Epithelial cell of proximal tubule (primary cell): ENCODE data around the gene ZNF606. TPM values are rescaled to one million over a fixed set of nuclear protein-coding genes. Genes with fewer than 3 reads are reported as not detected.

Source experiments
- DNase-seq: peaks from one replicate; pipeline ENCODE4 v3.0.0-alpha.2; 2011; ENCODE audit warnings: low read depth
- H3K4me3 ChIP-seq: 2 replicates; pipeline ENCODE4 v1.5.1; 2011; ENCODE audit warnings: low read depth, mild to moderate bottlenecking, low read length
- total RNA-seq: library from RNA; depleted of rRNA; stranded (reverse); fragments of >200 nt; gene quantifications from 2 replicates; pipeline ENCODE4 v1.2.3, GENCODE V29; 2015
- TF ChIP-seq, protein P1 (sequence below): conservative IDR thresholded peaks from 2 replicates; pipeline ENCODE4 v1.5.1; 2012; ENCODE audit warnings: low read depth, mild to moderate bottlenecking, low read length

ZNF606 gene
- total RNA-seq, 1 donor from 2014 or later: 23.6 TPM

DNA sequence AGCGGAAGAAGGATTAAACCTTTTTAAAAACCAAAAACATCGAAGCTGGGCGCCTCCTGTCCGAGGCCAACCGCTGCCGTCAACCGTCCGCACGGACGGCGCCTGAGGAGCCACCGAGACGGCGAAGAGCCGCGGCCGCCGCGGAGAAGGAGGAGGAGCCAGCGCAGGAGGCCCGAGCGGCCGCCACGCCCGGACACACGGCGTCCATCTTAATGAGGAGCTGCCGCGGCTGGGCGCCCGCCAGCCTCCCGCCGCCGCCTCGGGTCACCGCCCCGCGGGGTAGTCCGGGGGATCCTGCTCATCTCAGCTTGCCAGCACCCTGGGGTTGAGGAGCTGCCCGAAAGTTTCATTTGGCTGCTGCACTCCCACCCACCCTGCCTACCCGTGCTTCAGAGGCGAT lies 41.8 kb upstream of the ZNF606 start:
- DNase-seq: no peak
- H3K4me3 ChIP-seq: no peak overlapping the region
- TF ChIP-seq, protein P1, sequence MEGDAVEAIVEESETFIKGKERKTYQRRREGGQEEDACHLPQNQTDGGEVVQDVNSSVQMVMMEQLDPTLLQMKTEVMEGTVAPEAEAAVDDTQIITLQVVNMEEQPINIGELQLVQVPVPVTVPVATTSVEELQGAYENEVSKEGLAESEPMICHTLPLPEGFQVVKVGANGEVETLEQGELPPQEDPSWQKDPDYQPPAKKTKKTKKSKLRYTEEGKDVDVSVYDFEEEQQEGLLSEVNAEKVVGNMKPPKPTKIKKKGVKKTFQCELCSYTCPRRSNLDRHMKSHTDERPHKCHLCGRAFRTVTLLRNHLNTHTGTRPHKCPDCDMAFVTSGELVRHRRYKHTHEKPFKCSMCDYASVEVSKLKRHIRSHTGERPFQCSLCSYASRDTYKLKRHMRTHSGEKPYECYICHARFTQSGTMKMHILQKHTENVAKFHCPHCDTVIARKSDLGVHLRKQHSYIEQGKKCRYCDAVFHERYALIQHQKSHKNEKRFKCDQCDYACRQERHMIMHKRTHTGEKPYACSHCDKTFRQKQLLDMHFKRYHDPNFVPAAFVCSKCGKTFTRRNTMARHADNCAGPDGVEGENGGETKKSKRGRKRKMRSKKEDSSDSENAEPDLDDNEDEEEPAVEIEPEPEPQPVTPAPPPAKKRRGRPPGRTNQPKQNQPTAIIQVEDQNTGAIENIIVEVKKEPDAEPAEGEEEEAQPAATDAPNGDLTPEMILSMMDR: no peak

DNA sequence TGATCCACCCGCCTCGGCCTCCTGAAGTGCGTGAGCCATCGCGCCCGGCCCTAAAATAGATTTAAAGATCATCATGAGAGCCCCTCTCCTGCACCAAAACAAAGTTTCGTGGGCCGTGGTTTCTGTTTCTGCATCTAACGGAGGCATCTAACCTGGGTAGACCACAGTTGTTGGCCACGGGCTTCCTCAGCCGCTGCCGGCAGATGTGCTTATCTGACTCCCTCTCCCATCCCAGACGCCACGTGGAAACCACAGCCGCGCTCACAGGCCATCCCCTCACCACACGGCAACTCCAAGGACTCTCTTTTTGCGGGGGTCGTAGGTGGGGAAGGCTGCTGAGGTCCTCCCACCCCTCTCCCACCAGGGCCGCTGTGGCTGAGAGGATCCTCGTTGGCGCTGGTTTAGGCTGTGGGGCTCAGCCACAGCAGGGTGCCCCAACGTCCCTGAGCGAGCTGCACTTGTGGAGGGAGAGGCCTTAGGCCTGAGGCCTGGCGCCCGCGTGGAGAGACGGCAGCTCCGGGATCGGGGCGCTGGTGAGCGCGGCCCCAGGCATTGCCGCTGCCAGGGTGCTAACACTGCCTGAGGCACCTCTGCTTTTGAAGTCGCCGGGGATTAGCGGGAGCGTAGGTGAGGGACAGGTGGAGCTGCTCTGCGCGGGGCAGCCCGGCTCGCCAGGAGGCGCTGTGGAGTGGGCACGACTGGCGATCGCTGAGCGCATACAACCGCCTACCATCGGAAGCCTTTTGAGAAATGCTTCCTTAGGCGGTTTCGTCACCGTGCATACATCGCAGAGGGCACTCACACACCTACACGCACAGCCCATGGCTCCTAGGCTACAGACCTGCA lies 40.1 kb upstream of the ZNF606 start:
- TF ChIP-seq, protein P1: no peak
- DNase-seq: no peak
- H3K4me3 ChIP-seq: no peak overlapping the region

GRCh38 chr19:58040751-58041525 lies 38.3 kb upstream of the ZNF606 start:
- TF ChIP-seq, protein P1: no peak
- DNase-seq: no peak
- H3K4me3 ChIP-seq: no peak overlapping the region

DNA sequence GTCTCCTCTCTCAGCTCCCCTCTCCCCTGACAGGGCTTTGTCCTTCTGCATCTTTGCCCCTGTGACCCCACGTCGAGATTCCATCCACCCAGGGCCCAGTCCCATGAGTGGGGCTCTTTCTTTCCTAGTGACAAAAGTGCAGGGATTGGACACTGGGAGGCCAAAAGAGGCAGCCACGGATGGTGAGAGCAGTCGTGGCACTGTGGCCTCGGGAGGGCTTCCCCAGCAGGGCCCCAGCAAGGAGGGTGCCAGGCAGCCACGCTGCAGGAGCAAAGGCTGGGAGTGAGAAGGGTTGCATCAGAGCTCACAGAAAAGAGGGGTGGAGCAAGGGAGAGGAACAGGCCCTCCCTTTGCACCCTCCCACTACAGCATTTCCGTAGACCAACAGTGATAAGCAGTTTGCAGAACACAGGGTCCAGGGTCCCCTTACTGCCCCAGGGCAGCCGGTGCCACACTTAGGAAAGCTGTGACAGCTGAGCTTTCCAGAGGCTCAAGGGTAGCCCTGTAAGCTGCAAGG lies 36.1 kb upstream of the ZNF606 start:
- no peak for DNase-seq
- no peak overlapping the region for H3K4me3 ChIP-seq
- TF ChIP-seq, protein P1: no peak

DNA sequence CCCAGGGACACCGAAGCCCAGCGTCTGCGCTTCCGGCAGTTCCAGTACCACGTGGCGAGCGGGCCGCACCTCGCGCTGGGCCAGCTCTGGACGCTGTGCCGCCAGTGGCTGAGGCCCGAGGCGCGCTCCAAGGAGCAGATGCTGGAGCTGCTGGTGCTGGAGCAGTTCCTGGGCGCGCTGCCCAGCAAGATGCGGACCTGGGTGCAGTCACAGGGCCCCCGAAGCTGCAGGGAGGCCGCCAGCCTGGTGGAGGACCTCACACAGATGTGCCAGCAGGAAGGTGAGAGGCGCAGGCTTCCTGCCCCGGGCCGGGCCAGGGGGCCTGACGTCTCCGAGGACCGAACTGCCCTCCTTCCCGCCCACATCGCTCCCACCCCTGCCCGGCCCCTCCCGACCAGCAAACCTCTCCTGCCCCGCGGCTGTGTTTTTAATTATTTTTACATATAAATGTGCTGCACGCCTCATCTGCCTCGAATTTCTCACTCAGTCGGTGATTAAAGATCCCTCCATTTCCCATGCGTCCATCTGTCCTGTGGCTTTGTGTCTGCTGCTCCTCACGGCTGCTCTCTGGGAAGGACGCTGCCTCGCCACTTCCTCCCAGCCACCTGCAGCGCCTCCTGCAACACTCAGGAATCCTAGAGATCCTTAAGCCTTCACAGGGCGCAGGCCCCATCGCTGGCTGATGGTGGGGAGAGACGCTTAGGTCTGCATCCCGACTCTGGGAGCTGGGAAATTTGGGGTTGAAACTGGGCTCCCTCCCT lies 35.5 kb upstream of the ZNF606 start:
- TF ChIP-seq, protein P1: no peak
- no peak overlapping the region for H3K4me3 ChIP-seq
- DNase-seq: no peak

GRCh38 chr19:58035863-58036262 lies 33.2 kb upstream of the ZNF606 start:
- DNase-seq: no peak
- TF ChIP-seq, protein P1: no peak
- H3K4me3 ChIP-seq: no peak overlapping the region
